ENCODE measurements around the gene NEO1. TPM values are rescaled to one million over a fixed set of nuclear protein-coding genes. Genes with fewer than 3 reads are reported as not detected.

NEO1 gene
- total RNA-seq, 1 donor from 2014 or later: 75.6 TPM

DNA sequence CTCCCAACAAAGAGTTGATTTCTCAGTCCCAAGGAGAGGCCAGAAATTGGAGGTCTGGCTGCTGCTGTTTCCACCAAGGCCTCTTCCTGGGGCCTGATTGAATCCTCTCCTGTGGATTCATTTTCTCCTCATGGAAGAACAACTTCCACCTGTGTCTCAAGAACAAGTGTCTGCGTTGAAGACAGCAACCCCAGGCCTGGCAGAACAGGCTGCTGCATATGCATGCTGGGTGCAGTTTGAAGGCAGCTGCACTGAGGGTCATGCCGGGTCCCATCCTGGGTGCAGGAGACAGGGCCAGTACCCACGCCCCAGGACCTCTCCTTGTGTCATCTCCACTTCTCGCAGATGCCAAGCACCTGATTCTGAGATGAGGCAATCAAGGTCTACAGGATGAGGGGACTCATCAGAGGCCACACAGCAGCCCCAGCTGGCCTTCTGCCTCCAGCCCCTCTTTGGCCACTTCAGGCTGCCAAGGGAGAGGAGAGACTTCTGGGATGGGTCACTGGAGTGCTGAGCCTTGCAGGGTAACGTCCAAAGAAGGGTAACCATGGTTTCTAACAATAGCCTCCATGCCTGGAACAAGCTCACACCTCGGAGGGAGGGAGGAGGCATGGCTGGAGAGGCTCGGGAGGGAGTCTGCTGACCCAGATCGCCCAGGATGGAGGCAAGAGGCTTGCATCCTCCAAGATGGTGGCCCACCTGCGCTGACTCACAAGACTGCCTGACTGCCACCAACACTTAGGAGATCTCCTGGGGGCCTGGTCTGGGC is 286.5 kb downstream of the NEO1 start:
- no peak for DNase-seq (ENCODE audit: low read depth, low spot score)
- Mint-ChIP-seq H3K36me3 (ENCODE audit: low read depth) (peaks cover 13% of the 10 kb centered on the region), H3K27me3 (ENCODE audit: low read depth) (no peaks in the 10 kb centered on the region), H3K27ac (ENCODE audit: unreplicated experiment) (no peak overlapping the region), H3K9me3 (peaks cover 5% of the 10 kb centered on the region), H3K4me1 (no peaks in the 10 kb centered on the region), H3K4me3 (no peak overlapping the region)
- TF ChIP-seq, protein P1, sequence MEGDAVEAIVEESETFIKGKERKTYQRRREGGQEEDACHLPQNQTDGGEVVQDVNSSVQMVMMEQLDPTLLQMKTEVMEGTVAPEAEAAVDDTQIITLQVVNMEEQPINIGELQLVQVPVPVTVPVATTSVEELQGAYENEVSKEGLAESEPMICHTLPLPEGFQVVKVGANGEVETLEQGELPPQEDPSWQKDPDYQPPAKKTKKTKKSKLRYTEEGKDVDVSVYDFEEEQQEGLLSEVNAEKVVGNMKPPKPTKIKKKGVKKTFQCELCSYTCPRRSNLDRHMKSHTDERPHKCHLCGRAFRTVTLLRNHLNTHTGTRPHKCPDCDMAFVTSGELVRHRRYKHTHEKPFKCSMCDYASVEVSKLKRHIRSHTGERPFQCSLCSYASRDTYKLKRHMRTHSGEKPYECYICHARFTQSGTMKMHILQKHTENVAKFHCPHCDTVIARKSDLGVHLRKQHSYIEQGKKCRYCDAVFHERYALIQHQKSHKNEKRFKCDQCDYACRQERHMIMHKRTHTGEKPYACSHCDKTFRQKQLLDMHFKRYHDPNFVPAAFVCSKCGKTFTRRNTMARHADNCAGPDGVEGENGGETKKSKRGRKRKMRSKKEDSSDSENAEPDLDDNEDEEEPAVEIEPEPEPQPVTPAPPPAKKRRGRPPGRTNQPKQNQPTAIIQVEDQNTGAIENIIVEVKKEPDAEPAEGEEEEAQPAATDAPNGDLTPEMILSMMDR (conservative IDR thresholded peaks at IDR 0.05): no peak

DNA sequence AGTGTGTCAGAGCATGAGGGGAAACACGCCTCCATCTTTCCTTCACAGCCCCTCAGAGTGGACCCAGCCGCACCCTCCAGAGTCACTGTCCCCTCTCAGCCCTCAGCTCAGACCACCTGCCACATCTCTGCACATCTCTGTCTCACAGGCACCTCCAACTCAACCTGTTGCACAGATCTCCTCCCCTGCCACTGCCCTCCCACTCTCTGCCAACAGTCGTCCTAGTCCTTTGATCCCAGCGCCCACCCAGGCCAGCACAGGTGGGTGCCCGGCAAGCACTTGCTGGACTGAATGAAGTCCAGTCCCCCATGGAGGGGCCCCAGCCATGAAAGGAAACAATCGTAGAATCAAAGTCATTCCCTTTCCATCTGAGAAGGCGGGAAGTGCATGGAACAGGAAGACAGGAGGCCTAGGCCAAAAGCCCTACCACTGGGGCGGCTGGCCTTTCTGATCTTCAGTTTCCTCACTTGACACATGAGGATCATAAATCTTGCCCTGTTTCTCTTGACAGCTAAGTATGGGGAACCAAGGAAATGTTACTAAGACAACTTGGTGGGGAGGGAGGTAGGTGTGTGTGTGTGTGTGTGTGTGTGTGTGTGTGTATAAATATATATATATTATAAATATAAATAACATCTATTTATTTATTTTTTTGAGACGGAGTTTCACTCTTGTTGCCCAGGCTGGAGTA is 288.4 kb downstream of the NEO1 start:
- DNase-seq (ENCODE audit: low read depth, low spot score): no peak
- TF ChIP-seq, protein P1 (conservative IDR thresholded peaks at IDR 0.05): no peak
- H3K36me3 Mint-ChIP-seq (ENCODE audit: low read depth): peaks cover 13% of the 10 kb centered on the region
- no peaks in the 10 kb centered on the region for H3K27me3 Mint-ChIP-seq (ENCODE audit: low read depth)
- peaks cover 5% of the 10 kb centered on the region for H3K9me3 Mint-ChIP-seq
- no peak overlapping the region for H3K4me3 Mint-ChIP-seq
- no peaks in the 10 kb centered on the region for H3K4me1 Mint-ChIP-seq
- no peak overlapping the region for H3K27ac Mint-ChIP-seq (ENCODE audit: unreplicated experiment)

DNA sequence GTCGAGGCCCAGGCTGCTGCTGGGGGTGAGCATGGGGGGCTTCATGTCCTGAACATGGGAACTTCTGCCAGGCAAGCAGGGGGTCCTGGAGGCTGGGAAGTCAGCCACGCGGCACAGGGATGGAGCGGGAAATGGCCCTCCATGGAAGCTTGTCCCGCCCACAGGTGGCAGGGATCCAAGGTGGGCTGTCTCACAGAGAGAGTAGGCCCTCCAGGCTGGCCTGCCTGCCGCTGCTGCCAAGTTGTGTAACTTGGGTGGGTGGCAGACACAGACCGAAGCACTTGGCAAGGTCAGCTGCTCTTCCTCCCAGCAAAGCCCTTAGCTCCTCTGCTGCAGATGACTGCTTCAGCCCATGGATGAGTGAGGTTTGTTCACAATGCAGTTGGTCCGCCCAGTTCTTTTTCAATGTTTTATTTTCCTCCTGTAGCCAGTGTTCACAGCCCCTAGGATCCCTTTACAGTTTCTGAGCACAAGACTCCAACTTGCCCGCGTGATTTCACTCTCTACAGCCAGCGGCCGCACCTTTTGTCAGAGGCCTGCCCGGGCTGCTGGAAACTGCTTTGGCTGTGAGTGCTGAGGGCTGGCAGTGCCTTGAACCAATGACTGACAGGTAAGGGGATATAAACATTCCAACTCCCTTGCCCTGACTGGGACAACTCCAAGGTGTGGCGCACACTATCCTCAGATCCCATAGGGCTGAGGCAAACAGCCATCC is 289.8 kb downstream of the NEO1 start:
- H3K27me3 Mint-ChIP-seq (ENCODE audit: low read depth): no peaks in the 10 kb centered on the region
- H3K4me3 Mint-ChIP-seq: no peak overlapping the region
- DNase-seq (ENCODE audit: low read depth, low spot score): no peak
- TF ChIP-seq, protein P1 (conservative IDR thresholded peaks at IDR 0.05): no peak
- peaks cover 13% of the 10 kb centered on the region for H3K36me3 Mint-ChIP-seq (ENCODE audit: low read depth)
- H3K4me1 Mint-ChIP-seq: no peaks in the 10 kb centered on the region
- peaks cover 5% of the 10 kb centered on the region for H3K9me3 Mint-ChIP-seq
- no peak overlapping the region for H3K27ac Mint-ChIP-seq (ENCODE audit: unreplicated experiment)

DNA sequence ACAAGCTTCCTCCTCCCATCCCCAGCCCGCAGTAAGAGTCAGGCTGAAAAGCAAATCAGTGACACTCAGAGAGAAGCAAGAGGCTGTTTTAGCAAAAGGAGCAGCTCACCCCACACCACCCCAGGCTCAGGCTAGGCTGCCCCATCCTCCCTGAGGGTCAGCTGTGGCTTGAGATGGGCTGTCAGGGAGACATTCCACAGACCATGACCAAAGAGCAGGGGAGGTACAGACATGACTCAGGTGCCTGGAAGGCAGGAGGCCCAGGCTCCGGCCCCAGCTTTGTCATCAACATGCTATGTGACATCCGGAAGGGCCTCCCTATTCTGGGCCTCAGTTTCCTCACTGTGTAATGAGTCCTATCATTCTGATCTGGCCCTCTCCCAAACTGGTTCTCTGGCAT is 291.8 kb downstream of the NEO1 start:
- Mint-ChIP-seq H3K36me3 (ENCODE audit: low read depth) (peaks cover 10% of the 10 kb centered on the region), H3K27me3 (ENCODE audit: low read depth) (no peaks in the 10 kb centered on the region), H3K9me3 (peaks cover 5% of the 10 kb centered on the region), H3K4me3 (no peak overlapping the region), H3K27ac (ENCODE audit: unreplicated experiment) (no peak overlapping the region), H3K4me1 (no peaks in the 10 kb centered on the region)
- TF ChIP-seq, protein P1 (conservative IDR thresholded peaks at IDR 0.05): no peak
- no peak for DNase-seq (ENCODE audit: low read depth, low spot score)

DNA sequence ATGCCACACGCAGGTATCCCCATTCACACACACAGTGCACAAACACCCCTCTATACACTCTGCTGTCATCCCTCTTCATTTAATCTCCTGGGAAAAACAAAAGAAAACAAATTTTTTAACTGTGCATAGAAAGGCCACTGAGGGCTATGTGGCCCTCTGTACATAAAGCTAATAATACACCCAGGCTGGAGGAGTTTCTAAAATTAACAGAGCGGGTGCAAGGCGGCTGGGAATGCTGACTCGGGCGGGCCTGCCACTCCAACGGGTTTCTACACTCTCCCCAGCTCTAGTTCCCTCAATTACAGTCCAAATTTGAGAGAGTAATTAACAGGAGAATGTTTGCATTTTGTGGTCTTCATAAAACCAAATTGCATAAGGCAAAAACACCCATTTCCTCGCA is 293.4 kb downstream of the NEO1 start:
- peaks cover 5% of the 10 kb centered on the region for H3K9me3 Mint-ChIP-seq
- H3K4me1 Mint-ChIP-seq: no peaks in the 10 kb centered on the region
- no peak for DNase-seq (ENCODE audit: low read depth, low spot score)
- peak overlapping the region; percentile 55 for H3K27ac Mint-ChIP-seq (ENCODE audit: unreplicated experiment)
- no peaks in the 10 kb centered on the region for H3K27me3 Mint-ChIP-seq (ENCODE audit: low read depth)
- peaks cover 10% of the 10 kb centered on the region for H3K36me3 Mint-ChIP-seq (ENCODE audit: low read depth)
- H3K4me3 Mint-ChIP-seq: no peak overlapping the region
- TF ChIP-seq, protein P1 (conservative IDR thresholded peaks at IDR 0.05): no peak

Data from neural crest cell (in vitro differentiated cells).